Measurements from ENCODE around the gene MARCHF9. TPM values are rescaled to one million over a fixed set of nuclear protein-coding genes. Genes with fewer than 3 reads are reported as not detected.
A peak's percentile ranks its signal among the peaks of the same experiment; 100 is the strongest.

The MARCHF9 gene
- total RNA-seq, 1 experiment from 2014 or later = 147 TPM

DNA sequence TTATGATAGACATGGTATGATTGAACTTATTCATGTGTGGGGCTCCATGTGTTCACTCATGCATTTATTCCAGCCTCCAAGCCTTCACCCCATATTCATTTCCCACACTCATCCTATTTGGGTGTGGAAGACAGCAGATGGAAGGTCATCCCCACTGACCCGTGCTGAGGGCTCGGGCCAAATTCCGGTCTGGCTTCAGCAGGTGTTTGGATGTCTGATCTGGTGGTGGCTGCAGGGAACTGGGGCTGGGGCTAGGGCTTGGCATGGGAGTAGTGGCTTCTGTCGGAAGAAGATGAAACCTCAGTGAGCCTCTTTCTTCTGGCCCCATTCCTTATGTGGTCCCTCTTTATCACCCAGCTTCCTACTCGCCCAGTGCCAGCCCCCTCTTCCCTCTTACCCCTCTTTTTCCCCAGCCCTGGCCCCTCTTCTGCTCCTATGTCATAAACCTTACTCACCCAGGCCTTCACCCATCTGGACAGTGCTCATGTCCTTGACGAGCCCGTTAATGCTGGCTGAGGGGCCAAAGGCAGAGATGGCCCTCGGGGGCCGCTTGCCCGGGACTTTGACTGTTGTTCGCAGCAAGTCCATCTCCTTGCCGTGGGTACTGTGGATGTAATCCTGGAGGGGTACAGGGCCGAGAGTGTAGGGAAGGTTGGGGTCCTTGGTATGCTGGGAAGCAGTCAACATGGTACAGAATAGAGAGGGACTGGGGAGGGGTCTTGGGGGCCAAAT lies 24.4 kb upstream of the MARCHF9 start:
- DNase-seq = no peak
- H3K4me3 ChIP-seq = no peak overlapping the region

DNA sequence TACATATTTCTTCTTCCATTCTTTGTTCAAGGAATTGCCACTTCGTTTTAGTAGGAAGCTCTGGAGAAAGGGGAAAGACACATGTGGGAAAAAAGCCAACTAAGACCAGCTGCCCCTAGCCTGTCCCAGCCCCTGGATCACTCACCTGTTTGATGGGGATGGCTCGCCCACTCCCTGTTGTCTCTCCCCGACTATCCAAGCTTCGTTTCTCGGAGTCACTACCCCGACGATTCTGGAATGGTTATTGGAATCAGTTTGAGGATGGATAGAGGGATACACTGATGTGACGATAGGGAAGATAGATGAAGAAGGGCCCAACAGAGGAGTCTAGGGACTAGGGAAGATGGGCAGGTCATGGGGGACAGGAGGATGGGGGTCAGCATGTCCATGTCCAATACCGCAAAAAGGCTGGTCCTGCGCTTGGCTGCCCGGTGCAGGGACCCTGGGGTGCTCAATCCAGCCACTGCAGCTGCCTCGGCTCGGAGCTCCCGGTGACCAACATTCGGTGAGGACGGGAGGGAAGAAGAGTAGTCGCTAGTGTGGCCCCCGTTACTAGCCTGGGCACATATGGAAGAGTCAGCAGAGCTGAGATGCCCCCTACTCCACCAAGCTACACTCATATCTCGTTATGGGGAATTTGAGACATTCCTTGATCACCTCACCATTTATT lies 23.4 kb upstream of the MARCHF9 start:
- no peaks in the 10 kb centered on the region for H3K36me3 ChIP-seq
- no peaks in the 10 kb centered on the region for H3K9me3 ChIP-seq (replicated peaks)
- no peak for DNase-seq
- peaks cover 23% of the 10 kb centered on the region for H3K4me1 ChIP-seq
- H3K27ac ChIP-seq = no peak overlapping the region
- H3K4me3 ChIP-seq = no peak overlapping the region
- H3K27me3 ChIP-seq = peaks cover 1% of the 10 kb centered on the region

More for the DNA sequence above, 24.4 kb upstream of the MARCHF9 start:
- Histone ChIP-seq H3K9me3 (replicated peaks) (no peaks in the 10 kb centered on the region), H3K27me3 (no peaks in the 10 kb centered on the region), H3K36me3 (no peaks in the 10 kb centered on the region), H3K4me1 (peaks cover 15% of the 10 kb centered on the region), H3K27ac (no peak overlapping the region)

DNA sequence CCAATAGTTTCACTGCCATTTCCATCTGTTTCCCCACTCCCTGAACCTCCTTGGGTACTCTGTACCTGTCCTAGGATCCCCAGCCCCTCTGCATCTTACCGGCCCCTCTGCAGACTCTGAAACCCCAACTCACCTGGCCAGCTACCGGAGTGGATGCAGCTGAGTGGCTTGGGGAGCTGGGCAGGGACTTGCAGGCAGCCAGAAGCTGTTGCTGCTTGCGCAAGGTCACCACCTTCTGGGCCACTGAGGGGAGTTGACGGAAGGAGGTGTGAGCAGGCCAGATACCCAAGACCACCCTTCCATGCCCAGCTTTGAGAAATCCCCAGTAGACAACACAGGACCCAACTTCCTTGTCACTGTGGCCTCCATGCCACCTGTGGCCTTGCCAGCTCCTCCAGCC lies 22.6 kb upstream of the MARCHF9 start:
- Histone ChIP-seq H3K4me1 (peaks cover 30% of the 10 kb centered on the region), H3K4me3 (no peak overlapping the region), H3K27me3 (peaks cover 9% of the 10 kb centered on the region), H3K36me3 (no peaks in the 10 kb centered on the region), H3K27ac (no peak overlapping the region), H3K9me3 (replicated peaks) (no peaks in the 10 kb centered on the region)
- peak in 1 of 2 experiments; percentile 73 for DNase-seq

DNA sequence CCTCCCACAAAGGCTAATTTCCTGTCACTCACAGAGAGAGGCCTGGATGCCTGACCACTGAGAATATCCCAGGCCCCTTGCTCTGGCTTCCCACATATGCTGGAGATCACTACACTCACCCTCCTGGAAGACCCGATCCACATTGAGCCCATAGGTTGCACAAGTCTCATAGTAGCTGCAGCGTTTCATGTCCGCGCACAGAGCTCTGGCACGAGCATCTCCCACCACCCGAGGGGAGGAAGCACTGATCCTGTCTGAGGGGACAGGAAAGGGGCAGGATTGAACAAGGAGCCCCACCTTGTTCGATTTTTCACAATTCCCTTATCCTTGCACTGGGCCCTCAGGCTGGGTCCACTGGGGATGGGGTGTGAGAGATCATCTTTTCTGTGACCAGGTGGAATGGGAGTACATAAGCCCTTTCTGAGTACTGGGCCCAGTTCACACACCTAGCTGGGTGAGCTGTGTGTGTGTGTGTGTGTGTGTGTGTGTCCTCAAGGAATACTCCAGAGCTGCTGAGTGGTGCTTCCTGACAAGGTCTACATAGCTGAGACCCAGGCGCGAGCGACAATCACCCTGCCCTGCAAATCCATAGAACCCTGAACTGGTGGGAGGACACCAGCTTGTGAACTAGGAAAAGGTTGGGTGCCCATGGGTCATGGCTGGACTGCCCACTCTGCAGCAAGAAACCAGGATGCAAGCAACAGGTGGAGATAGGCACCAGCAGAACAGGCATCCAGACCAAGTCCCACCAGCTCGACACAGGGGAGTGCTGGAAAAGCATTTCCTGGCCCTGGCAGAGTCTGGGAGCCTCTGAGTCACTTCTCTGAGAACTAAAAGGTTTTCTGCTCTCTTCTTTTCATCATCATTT lies 21.9 kb upstream of the MARCHF9 start:
- no peak overlapping the region for H3K27ac ChIP-seq
- H3K36me3 ChIP-seq = no peaks in the 10 kb centered on the region
- H3K4me1 ChIP-seq = peaks cover 33% of the 10 kb centered on the region
- H3K27me3 ChIP-seq = peaks cover 16% of the 10 kb centered on the region
- H3K4me3 ChIP-seq = no peak overlapping the region
- no peaks in the 10 kb centered on the region for H3K9me3 ChIP-seq (replicated peaks)
- DNase-seq = no peak

DNA sequence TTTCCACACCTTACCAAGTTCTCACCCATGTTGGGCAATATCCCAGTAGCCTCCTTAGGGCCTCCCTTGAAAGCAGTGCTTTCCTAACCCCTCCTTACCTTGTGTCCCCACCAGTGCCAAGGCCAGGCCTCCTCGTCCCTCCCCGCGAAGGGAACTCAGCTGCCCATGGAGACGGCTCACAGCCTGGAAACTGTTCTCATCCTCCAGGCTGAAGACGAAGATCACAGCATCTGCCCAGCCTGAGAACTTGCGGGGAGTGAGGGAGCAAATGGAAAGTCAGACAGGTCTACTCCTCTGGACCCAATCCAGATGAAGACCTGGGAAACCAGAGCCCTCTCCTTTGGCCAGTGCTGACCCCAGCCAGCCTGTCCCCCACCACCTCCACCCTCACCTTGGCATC lies 21.0 kb upstream of the MARCHF9 start:
- Histone ChIP-seq H3K9me3 (replicated peaks) (no peaks in the 10 kb centered on the region), H3K27ac (no peak overlapping the region), H3K4me1 (peaks cover 33% of the 10 kb centered on the region), H3K27me3 (peaks cover 17% of the 10 kb centered on the region), H3K4me3 (no peak overlapping the region), H3K36me3 (no peaks in the 10 kb centered on the region)
- DNase-seq = peak in 1 of 2 experiments; percentile 76

DNA sequence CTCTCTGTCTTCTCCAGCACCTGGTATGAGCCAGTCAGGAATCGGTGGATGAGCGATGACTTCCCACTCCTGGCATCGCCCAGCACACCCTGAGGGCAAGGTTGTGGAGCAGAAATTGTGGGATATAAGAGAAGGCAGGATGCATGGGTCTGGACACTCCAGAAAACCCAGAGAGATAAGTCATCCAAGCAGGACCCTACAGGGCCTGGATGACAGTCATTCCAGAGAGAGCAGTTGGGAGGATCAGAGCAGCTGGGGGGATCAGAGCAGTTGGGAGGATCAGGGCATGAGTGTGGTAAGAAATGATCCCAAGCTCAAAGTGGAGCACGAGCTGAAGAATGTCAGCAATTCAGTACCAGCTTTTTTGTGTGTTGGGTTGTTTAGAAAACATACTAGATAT lies 20.3 kb upstream of the MARCHF9 start:
- Histone ChIP-seq H3K27ac (peak overlapping the region; percentile 50; the same call in 1 of the 2 replicates), H3K36me3 (no peaks in the 10 kb centered on the region), H3K27me3 (peaks cover 23% of the 10 kb centered on the region), H3K4me1 (peaks cover 37% of the 10 kb centered on the region), H3K9me3 (replicated peaks) (no peaks in the 10 kb centered on the region), H3K4me3 (no peak overlapping the region)
- peak; percentile 97 to 98 for DNase-seq

DNA sequence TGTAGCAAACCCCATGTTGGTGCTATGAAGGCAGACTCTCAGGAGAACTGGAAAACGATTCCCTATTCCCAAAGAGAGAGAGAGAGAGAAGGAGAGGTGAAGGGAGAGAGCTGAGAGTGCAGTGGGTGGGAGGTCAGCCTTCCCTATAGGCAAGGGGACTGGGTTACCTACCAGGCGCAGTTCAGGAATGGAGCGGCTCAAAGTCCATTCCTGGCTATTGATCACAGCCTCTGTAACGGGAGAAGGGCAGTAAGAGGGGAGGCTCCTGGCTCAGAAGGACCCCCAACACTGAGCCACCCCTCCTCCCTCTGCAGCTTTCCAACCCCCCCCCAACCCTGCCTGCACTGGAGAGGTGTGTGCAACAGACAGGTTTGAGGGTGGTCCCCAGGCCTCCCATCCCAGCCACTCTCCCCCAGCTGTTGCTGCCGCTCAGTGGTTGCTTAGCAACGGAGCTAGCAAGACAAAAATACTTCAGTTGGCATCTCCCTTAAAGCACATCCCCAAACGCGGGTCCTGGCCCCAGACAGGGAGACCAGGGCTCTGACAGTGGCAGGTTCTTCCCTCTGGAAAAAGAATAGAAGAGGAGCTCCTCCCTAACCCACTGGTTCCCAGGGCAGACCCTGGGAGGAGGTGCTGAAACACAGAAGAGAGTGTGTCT lies 19.6 kb upstream of the MARCHF9 start:
- H3K4me3 ChIP-seq = peak overlapping the region; percentile 45

DNA sequence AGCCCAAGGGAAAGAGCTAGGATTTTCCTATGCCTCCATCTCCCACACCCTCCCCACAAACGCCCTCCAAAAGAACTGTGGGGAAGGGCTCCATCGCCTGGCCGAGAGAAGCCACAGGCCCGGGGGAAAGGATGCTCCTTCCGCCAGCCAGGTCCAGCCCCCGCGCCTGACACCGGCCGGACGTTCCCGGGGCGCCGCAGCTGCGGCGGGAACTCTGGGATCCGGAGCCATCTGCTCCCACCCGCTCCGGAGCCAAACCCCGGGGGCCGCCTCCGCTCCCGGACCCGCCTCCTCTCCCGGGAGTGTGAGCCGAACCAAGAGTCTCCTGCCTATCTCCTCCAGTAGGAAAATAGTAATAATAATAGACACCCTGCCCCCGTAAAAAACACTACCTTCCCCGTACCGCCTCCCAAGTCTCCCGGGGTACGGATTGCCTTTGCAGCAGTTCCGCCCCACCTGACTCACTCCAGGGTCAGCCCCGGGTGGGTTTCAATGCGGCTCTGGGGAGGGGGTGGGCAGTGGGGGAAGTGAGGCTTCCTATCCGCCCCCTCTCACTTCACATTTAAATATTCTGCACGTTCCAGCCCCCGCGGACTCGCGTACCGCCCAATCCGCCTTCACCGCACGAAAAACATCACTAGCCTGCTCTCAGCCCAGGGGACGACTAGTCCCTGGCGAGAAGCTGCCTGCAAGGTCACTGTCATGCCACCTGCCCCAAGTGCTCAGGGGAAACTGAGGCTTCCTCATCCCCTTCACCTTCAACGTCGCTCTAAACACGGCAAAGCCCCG lies 18.8 kb upstream of the MARCHF9 start:
- H3K27me3 ChIP-seq = peaks cover 39% of the 10 kb centered on the region
- peaks cover 37% of the 10 kb centered on the region for H3K4me1 ChIP-seq
- no peaks in the 10 kb centered on the region for H3K36me3 ChIP-seq
- H3K27ac ChIP-seq = peak overlapping the region; percentile 50
- H3K4me3 ChIP-seq = peak overlapping the region; percentile 45
- no peaks in the 10 kb centered on the region for H3K9me3 ChIP-seq (replicated peaks)
- DNase-seq = peak; percentile 100

More for the DNA sequence above, 19.6 kb upstream of the MARCHF9 start:
- peak; percentile 100 for DNase-seq
- Histone ChIP-seq H3K4me1 (peaks cover 37% of the 10 kb centered on the region), H3K27ac (peak overlapping the region; percentile 50), H3K36me3 (no peaks in the 10 kb centered on the region), H3K27me3 (peaks cover 31% of the 10 kb centered on the region), H3K9me3 (replicated peaks) (no peaks in the 10 kb centered on the region)

DNA sequence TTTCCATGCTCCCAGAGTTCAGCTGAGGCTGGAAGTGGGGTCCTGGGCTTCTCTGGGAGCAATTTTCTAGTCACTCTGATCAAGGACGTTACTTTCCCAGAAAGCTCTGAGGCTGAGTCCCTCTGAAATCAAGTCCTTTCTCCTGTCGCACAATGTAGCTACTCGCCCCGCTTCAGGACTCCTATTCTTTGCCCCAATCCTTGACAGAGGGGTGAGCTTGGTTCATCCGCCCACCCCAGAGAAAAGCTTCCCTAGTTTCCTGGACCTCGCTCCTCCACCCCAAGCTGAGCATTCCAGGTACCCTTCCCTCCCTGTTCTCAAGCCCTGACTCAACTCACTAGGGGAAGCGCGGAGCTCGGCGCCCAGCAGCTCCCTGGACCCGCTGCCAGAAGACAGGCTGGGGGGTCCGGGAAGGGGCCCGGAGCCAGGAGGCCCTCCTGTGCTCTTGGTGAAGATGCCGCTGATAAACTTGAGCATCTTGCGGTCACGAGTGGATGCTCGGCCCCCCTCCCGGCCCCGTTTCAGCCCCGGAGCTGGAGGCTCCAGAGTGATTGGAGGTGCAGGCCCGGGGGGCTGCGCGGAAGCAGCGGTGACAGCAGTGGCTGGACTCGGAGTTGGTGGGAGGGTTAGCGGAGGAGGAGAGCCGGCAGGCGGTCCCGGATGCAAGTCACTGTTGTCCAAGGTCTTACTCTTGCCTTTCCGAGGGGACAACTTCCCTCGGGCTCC lies 18.0 kb upstream of the MARCHF9 start:
- Histone ChIP-seq H3K4me1 (peaks cover 37% of the 10 kb centered on the region), H3K27me3 (peaks cover 47% of the 10 kb centered on the region), H3K27ac (no peak overlapping the region), H3K9me3 (replicated peaks) (no peaks in the 10 kb centered on the region), H3K4me3 (peak overlapping the region; percentile 45), H3K36me3 (no peaks in the 10 kb centered on the region)
- DNase-seq = peak; percentile 84 to 94

DNA sequence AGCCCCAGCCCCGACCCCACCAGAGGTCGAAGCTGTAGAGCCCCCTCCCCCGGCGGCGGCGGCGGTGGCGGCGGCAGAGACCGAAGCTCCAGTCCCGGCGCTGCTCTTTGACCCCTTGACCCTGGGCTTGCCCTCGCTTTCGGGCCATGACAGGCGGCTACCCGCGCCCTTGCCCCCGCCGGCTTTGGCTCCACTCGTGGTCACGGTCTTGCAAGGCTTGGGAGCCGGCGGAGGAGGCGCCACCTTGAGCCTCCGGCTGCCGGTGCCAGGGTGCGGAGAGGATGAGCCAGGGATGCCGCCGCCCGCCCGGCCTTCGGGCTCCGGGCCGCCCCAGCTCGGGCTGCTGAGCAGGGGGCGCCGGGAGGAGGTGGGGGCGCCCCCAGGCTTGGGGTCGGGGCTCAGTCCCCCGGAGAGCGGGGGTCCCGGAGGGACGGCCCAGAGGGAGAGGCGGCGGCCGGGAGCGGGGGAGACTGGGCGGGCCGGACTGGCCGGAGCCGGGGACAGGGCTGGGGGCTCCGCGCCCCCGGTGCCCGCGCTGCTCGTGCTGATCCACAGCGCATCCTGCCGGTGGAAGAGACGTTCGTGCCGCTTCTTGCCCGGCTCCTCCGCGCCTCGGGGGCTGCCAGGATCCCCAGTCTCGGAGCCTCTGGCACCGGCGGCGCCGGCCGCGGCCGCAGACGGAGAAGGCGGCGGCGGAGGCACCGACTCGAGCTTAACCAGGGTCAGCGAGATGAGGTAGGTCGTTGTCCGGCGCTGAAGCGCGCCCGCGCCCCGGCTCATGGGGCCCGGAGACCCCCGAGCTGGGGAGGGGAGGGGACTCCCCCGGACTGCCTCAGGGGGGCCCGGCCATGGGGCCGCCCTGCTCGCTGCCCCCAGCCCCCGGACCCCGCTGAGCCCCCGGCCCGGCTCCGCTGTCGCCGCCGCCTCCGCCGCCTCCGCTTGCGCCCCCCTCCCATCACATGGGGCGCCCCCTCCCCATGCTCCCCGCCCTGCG lies 17.1 kb upstream of the MARCHF9 start:
- peaks cover 55% of the 10 kb centered on the region for H3K27me3 ChIP-seq
- peak overlapping the region; percentile 46 for H3K4me3 ChIP-seq
- peak; percentile 96 to 98 for DNase-seq
- no peaks in the 10 kb centered on the region for H3K9me3 ChIP-seq (replicated peaks)
- no peak overlapping the region for H3K27ac ChIP-seq
- H3K36me3 ChIP-seq = no peaks in the 10 kb centered on the region
- H3K4me1 ChIP-seq = peaks cover 37% of the 10 kb centered on the region

DNA sequence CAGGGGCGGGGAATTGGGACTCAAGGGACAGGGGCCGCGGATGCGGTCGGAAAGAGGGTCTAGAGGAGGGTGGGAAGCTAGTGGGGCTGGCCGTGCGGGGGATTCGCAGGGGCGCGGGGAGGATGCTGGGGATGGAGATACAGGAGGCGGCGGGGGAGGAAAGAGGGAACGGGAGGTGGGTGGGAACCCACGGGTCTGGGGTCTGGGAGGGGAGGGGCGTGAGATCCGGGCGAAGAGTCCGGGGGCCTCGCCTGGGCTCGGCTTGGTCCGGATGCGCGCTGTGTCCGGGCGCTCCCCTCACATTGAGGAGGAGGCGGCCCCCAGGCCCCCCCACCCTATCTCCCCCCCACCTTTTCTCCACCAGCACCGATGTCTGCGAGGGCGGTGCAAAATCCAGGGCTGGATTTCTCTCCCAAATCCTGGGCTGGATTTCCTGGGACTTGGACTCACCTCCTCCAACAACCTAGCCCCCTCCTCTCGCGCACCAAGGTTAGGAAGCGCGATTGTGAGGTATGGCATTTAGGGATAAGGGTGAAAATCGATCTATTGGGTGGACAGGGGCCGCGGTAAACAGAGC lies 16.2 kb upstream of the MARCHF9 start, which contains the start of gene AGAP2:
Gene AGAP2 (minus strand): TSS at position 82 of the 577 bp plus-strand sequence. CDS start 496 bp downstream, outside the sequence.
- Histone ChIP-seq H3K27me3 (peaks cover 61% of the 10 kb centered on the region), H3K36me3 (no peaks in the 10 kb centered on the region), H3K27ac (no peak within 1 kb of the TSS), H3K4me3 (peak within 1 kb of the TSS; percentile 46), H3K4me1 (peaks cover 39% of the 10 kb centered on the region), H3K9me3 (replicated peaks) (no peaks in the 10 kb centered on the region)
- DNase-seq = peak; percentile 98 to 100

DNA sequence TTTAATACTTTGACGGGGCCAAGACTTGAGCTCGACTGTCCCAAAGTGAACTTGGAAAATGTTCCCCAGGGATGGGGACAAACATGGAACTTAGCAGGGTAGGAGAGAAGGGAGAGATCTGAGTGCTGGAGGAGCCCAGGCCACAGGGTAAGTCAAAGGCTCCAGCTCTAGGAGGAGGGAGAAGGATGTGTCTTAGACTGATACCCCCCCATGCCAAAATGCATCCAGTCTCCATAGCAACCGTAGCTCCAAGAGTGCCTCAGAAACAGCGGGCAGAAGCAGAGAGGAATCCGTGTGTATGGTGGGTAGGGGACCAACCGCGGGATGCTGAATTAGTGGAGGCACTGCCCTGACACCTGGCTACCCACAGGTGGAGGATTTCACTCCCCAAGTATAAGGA lies 15.5 kb upstream of the MARCHF9 start:
- H3K27ac ChIP-seq = no peak overlapping the region
- DNase-seq = peak in 1 of 2 experiments; percentile 83
- peaks cover 42% of the 10 kb centered on the region for H3K4me1 ChIP-seq
- no peak overlapping the region for H3K4me3 ChIP-seq
- H3K27me3 ChIP-seq = peaks cover 61% of the 10 kb centered on the region
- no peaks in the 10 kb centered on the region for H3K36me3 ChIP-seq
- no peaks in the 10 kb centered on the region for H3K9me3 ChIP-seq (replicated peaks)

Measured in SJCRH30 (cell line).